Measurements from ENCODE around the gene CYBA.
"Not testable (repeated sequence)": the region's sequence is repeated elsewhere in the genome, so short reads cannot be mapped to it uniquely, and the experiment has no call there.

Gene CYBA

GRCh38 chr16:88609426-88609825 lies 41.4 kb downstream of the CYBA start:
- not testable (repeated sequence) for DNase-seq

- DNase-seq, result no peak
Observed at GRCh38 chr16:88608076-88608475, 42.8 kb downstream of the CYBA start.

GRCh38 chr16:88606148-88606757 lies 44.6 kb downstream of the CYBA start:
- no peak for DNase-seq

- DNase-seq, result no peak
Observed at GRCh38 chr16:88605186-88606147, 45.4 kb downstream of the CYBA start.

- no peak for DNase-seq
Observed at GRCh38 chr16:88602091-88602490, 48.8 kb downstream of the CYBA start.

- DNase-seq, result no peak
Observed at GRCh38 chr16:88601313-88602036, 49.4 kb downstream of the CYBA start.

- DNase-seq, result no peak
Observed at GRCh38 chr16:88600539-88600896, 50.3 kb downstream of the CYBA start.

- DNase-seq, result no peak
Observed at GRCh38 chr16:88599825-88600538, 50.9 kb downstream of the CYBA start.

- no peak for DNase-seq
Observed at GRCh38 chr16:88599092-88599733, 51.6 kb downstream of the CYBA start.

- DNase-seq, result no peak
Observed at GRCh38 chr16:88597856-88598491, 52.9 kb downstream of the CYBA start.

GRCh38 chr16:88596483-88596882 lies 54.4 kb downstream of the CYBA start:
- DNase-seq, result no peak

- DNase-seq, result no peak
Observed at GRCh38 chr16:88595921-88596320, 54.9 kb downstream of the CYBA start.

GRCh38 chr16:88595101-88595500 lies 55.8 kb downstream of the CYBA start:
- no peak for DNase-seq

- no peak for DNase-seq
Observed at GRCh38 chr16:88593910-88594309, 56.9 kb downstream of the CYBA start.

- DNase-seq, result no peak
Observed at GRCh38 chr16:88593489-88593888, 57.4 kb downstream of the CYBA start.
